Keratinocyte (primary cell): Measurements from ENCODE around the gene LTV1. TPM values are rescaled to one million over a fixed set of nuclear protein-coding genes. Genes with fewer than 3 reads are reported as not detected.

ENCODE experiments used
- DNase-seq: peaks from one replicate; pipeline ENCODE4 v3.0.0-alpha.2; 2011; ENCODE audit warnings: low read depth, missing footprints, low spot score
- FAIRE-seq: peaks from 2 replicates; lab custom pipeline; 2011; peaks lifted over from hg19 to GRCh38; lab: Jason Lieb, UNC
- H2AFZ ChIP-seq: 2 replicates; pipeline ENCODE4 v1.6.0; 2012; ENCODE audit warnings: low read length, control low read depth, inconsistent platforms; ENCODE audit not compliant: control insufficient read depth
- H3K27ac ChIP-seq: 2 replicates; pipeline ENCODE4 v1.5.1; 2011; ENCODE audit warnings: low read length; ENCODE audit not compliant: control insufficient read depth, insufficient read depth
- H3K27me3 ChIP-seq: 3 replicates; pipeline ENCODE4 v1.6.0; 2011; ENCODE audit warnings: low read length; ENCODE audit not compliant: control insufficient read depth, insufficient read depth; ENCODE audit errors: extremely low read depth
- H3K36me3 ChIP-seq, 2 experiments: 2 replicates in 1 of 2; 3 replicates in 1 of 2; pipeline ENCODE4 v1.5.1; 2011; ENCODE audit warnings: low read length in 2 of 2, mild to moderate bottlenecking in 1 of 2; ENCODE audit not compliant: control insufficient read depth in 2 of 2, insufficient read depth in 2 of 2; ENCODE audit errors: extremely low read depth in 1 of 2
- H3K4me1 ChIP-seq: 3 replicates; pipeline ENCODE4 v1.5.1; 2011; ENCODE audit warnings: low read length; ENCODE audit not compliant: control insufficient read depth, insufficient read depth; ENCODE audit errors: extremely low read depth
- H3K4me2 ChIP-seq: 3 replicates; pipeline ENCODE4 v1.6.0; 2011; ENCODE audit warnings: low read depth, low read length; ENCODE audit not compliant: control insufficient read depth, insufficient read depth; ENCODE audit errors: extremely low read depth
- H3K4me3 ChIP-seq, 3 experiments: fragments of 200-600 bp in 1 of 3; sonication (generic) in 1 of 3; 2 replicates in 2 of 3; 3 replicates in 1 of 3; pipeline ENCODE4 v1.5.1; 2011 to 2016; ENCODE audit warnings: low read length in 3 of 3, mild to moderate bottlenecking in 3 of 3, control low read depth in 2 of 3, inconsistent platforms in 1 of 3, low read depth in 1 of 3, mixed read lengths in 1 of 3, mixed run types in 1 of 3, moderate library complexity in 1 of 3; ENCODE audit not compliant: control insufficient read depth in 2 of 3, insufficient read depth in 2 of 3; ENCODE audit errors: extremely low read depth in 1 of 3
- H3K79me2 ChIP-seq: 2 replicates; pipeline ENCODE4 v1.6.0; 2012; ENCODE audit warnings: low read length; ENCODE audit not compliant: control insufficient read depth, insufficient read depth
- H3K9ac ChIP-seq: 3 replicates; pipeline ENCODE4 v1.6.0; 2011; ENCODE audit warnings: low read length; ENCODE audit not compliant: control insufficient read depth, insufficient read depth; ENCODE audit errors: extremely low read depth
- H3K9me1 ChIP-seq: 3 replicates; pipeline ENCODE4 v1.6.0; 2011; ENCODE audit warnings: low read length; ENCODE audit not compliant: control insufficient read depth, insufficient read depth; ENCODE audit errors: extremely low read depth
- H3K9me3 ChIP-seq: 2 replicates; pipeline ENCODE4 v1.5.1; 2012; ENCODE audit warnings: low read depth, low read length; ENCODE audit not compliant: control insufficient read depth
- H4K20me1 ChIP-seq: 3 replicates; pipeline ENCODE4 v1.6.0; 2011; ENCODE audit warnings: low read length; ENCODE audit not compliant: control insufficient read depth, insufficient read depth; ENCODE audit errors: extremely low read depth
- CTCF ChIP-seq, 3 experiments: IDR thresholded peaks in 1 of 3; conservative IDR thresholded peaks in 1 of 3; optimal IDR thresholded peaks in 1 of 3; 2 replicates in 2 of 3; 3 replicates in 1 of 3; pipeline versions ENCODE3 to v1.5.1; 2011; ENCODE audit warnings: low read length in 3 of 3, mild to moderate bottlenecking in 3 of 3, moderate library complexity in 2 of 3, control low read depth in 1 of 3, inconsistent platforms in 1 of 3; ENCODE audit not compliant: insufficient read depth in 2 of 3; ENCODE audit errors: extremely low read depth in 1 of 3
- EZH2 ChIP-seq: IDR thresholded peaks from one replicate; pipeline ENCODE4 v1.6.1; 2012; ENCODE audit warnings: inconsistent platforms, mild to moderate bottlenecking, low read length, moderate library complexity
- dilution Hi-C: fragments of 300-500 bp; cut with MboI; formaldehyde crosslinking; loops from one replicate; pipeline ENCODE4 v1.7.0; 2020; ENCODE audit warnings: low sequenced_read_pairs; ENCODE audit not compliant: extremely low pct_ligation_motif_present
- polyA plus RNA-seq, 5 experiments: library from polyadenylated mRNA; depleted of rRNA in 3 of 5; stranded (reverse) in 3 of 5; stranded (forward) in 1 of 5; unstranded in 1 of 5; fragments of >200 nt; gene quantifications; 1 replicate in 1 of 5; 2 replicates in 3 of 5; 3 replicates in 1 of 5; pipeline versions ENCODE4 v1.2.1 to v1.2.3, GENCODE V29; 2011 to 2012; ENCODE audit warnings: missing spikeins in 2 of 5, low read depth in 1 of 5, low replicate concordance in 1 of 5

LTV1 gene
- polyA plus RNA-seq, 1 donor (not counting 4 experiments of a cell fraction or from before 2014, with no cell fraction given), result 35.2 TPM

DNA sequence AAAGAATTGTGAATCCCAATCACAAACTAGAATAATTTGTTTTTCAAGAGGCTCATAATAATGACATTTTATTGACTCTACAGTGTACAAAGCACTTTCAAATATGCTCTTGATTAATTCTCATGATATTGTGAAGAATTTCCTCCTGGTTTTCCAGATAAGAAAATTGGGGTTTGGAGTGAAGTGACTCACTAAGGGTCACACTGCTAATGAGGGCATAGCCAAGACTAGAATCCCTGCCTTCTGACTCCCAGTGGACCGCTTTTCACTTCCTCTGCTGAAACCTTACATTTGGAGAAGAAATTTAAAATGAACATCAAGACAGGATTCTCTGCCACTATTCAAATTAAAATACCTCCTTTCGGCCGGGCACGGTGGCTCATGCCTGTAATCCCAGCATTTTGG is 38.3 kb upstream of the LTV1 start:
- Histone ChIP-seq H4K20me1 (no peaks in the 10 kb centered on the region), H2AFZ (no peak overlapping the region), H3K79me2 (no peaks in the 10 kb centered on the region), H3K9me3 (no peaks in the 10 kb centered on the region), H3K27ac (no peak overlapping the region), H3K4me3 (no peak overlapping the region), H3K9me1 (no peaks in the 10 kb centered on the region), H3K27me3 (no peaks in the 10 kb centered on the region), H3K9ac (no peak overlapping the region), H3K36me3 (no peaks in the 10 kb centered on the region), H3K4me2 (no peak overlapping the region), H3K4me1 (no peaks in the 10 kb centered on the region)
- no peak for TF ChIP-seq EZH2
- TF ChIP-seq CTCF (optimal IDR thresholded peaks at IDR 0.05 in 1 of 3, IDR thresholded peaks at IDR 0.05 in 1 of 3, conservative IDR thresholded peaks at IDR 0.05 in 1 of 3; ENCODE audit: extremely low read depth in 1 of 3, insufficient read depth in 2 of 3, low read length in 3 of 3), result no peak
- dilution Hi-C loops, result no loop called here
- FAIRE-seq (no peak), DNase-seq (no peak)

- H3K4me1 ChIP-seq, result no peaks in the 10 kb centered on the region
- H3K4me3 ChIP-seq, result no peak overlapping the region
- no peak overlapping the region for H2AFZ ChIP-seq
- no peaks in the 10 kb centered on the region for H3K9me3 ChIP-seq
- H3K27me3 ChIP-seq, result no peaks in the 10 kb centered on the region
- no peak overlapping the region for H3K27ac ChIP-seq
- H3K4me2 ChIP-seq, result no peak overlapping the region
- no peak overlapping the region for H3K9ac ChIP-seq
- no peaks in the 10 kb centered on the region for H4K20me1 ChIP-seq
- no peaks in the 10 kb centered on the region for H3K9me1 ChIP-seq
- dilution Hi-C loops, result no loop called here
- no peaks in the 10 kb centered on the region for H3K36me3 ChIP-seq
- TF ChIP-seq EZH2, result no peak
- no peak for TF ChIP-seq CTCF (optimal IDR thresholded peaks at IDR 0.05 in 1 of 3, IDR thresholded peaks at IDR 0.05 in 1 of 3, conservative IDR thresholded peaks at IDR 0.05 in 1 of 3; ENCODE audit: extremely low read depth in 1 of 3, insufficient read depth in 2 of 3, low read length in 3 of 3)
- no peaks in the 10 kb centered on the region for H3K79me2 ChIP-seq
- FAIRE-seq (no peak), DNase-seq (no peak)
These were observed 36.6 kb upstream of the LTV1 start for GRCh38 chr6:143806282-143807102.
